GM19463 (cell line): Measurements from ENCODE around the gene PADI6.
"Not testable (repeated sequence)": the region's sequence is repeated elsewhere in the genome, so short reads cannot be mapped to it uniquely, and the experiment has no call there.

Experiments
- ATAC-seq: cut with Tn5 transposase; IDR thresholded peaks from one replicate; pipeline ENCODE4 v1.9.1; 2021; ENCODE audit warnings: mild to moderate bottlenecking, moderate library complexity; ENCODE audit not compliant: unreplicated experiment

Gene PADI6

GRCh38 chr1:17404034-17404684 lies 32.2 kb downstream of the PADI6 start:
- ATAC-seq = no peak

- no peak for ATAC-seq
Observed at GRCh38 chr1:17404820-17405219, 32.8 kb downstream of the PADI6 start.

- no peak for ATAC-seq
Observed at GRCh38 chr1:17405898-17406759, 34.1 kb downstream of the PADI6 start.

GRCh38 chr1:17406760-17407475 lies 34.9 kb downstream of the PADI6 start:
- ATAC-seq = not testable (repeated sequence)

- not testable (repeated sequence) for ATAC-seq
Observed at GRCh38 chr1:17407786-17408514, 36.0 kb downstream of the PADI6 start.

- no peak for ATAC-seq
Observed at GRCh38 chr1:17409391-17409811, 37.4 kb downstream of the PADI6 start.

GRCh38 chr1:17412093-17412870 lies 40.3 kb downstream of the PADI6 start:
- ATAC-seq = no peak

GRCh38 chr1:17414022-17414421 lies 42.0 kb downstream of the PADI6 start:
- no peak for ATAC-seq

GRCh38 chr1:17416389-17416788 lies 44.4 kb downstream of the PADI6 start:
- no peak for ATAC-seq

GRCh38 chr1:17419626-17420328 lies 47.8 kb downstream of the PADI6 start:
- no peak for ATAC-seq

- ATAC-seq = no peak
Observed at GRCh38 chr1:17420391-17420918, 48.5 kb downstream of the PADI6 start.

- ATAC-seq = no peak
Observed at GRCh38 chr1:17422461-17422860, 50.5 kb downstream of the PADI6 start.

GRCh38 chr1:17423781-17424245 lies 51.8 kb downstream of the PADI6 start:
- ATAC-seq = no peak

GRCh38 chr1:17425806-17426600 lies 54.0 kb downstream of the PADI6 start:
- ATAC-seq = no peak

GRCh38 chr1:17427696-17428660 lies 56.0 kb downstream of the PADI6 start:
- ATAC-seq = no peak

- ATAC-seq = no peak
Observed at GRCh38 chr1:17429183-17429582, 57.2 kb downstream of the PADI6 start.

- no peak for ATAC-seq
Observed at GRCh38 chr1:17432412-17432811, 60.4 kb downstream of the PADI6 start.
